Limb (tissue), 2 donors: ENCODE measurements around the gene EFNA2.

ENCODE experiments used
- DNase-seq, 2 donors: peaks; one replicate each; pipeline ENCODE4 v3.0.0-alpha.2; 2016; ENCODE audit errors: extremely low spot score in 2 of 2

EFNA2 gene

DNA sequence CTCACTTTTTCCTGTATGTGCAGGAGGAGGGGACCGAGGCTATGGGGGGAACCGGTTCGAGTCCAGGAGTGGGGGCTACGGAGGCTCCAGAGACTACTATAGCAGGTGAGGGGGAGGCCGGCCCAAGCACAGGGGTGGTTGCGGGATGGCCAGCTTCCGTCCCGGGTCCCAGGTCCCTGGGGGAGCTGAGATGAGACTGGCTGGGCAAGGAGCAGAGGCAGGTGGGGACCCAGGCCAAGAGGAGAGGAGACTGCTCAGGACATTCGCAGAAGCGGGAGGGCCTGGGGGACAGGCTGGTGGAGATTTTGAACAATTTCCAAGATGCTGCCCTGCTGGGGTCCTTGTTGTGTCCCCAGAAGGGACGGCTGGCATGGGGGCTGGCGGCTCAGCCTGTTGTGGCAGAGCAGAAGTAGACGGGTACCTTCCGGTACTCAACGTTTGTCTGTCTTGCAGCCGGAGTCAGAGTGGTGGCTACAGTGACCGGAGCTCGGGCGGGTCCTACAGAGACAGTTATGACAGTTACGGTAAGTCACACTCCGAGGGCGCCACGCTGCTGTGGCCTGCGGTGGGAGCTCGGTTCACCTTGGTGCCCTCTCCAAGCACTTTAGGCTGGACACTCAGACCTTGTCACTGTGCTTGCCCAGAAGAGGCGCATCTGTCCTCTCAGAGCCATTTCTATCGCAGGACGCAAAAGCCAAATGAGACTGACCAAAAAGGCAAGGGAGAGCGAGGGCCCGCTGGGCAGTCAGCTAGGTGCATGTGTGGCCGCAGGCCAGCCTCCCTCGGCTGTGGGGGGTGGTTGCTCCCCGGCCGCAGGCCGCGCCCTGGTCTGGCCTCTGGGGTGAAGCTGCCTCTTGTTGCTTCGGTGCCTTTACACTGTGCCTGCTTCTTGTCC lies 13.9 kb upstream of the EFNA2 start:
- no peak for DNase-seq

GRCh38 chr19:1272423-1273262 lies 13.0 kb upstream of the EFNA2 start:
- no peak for DNase-seq

DNA sequence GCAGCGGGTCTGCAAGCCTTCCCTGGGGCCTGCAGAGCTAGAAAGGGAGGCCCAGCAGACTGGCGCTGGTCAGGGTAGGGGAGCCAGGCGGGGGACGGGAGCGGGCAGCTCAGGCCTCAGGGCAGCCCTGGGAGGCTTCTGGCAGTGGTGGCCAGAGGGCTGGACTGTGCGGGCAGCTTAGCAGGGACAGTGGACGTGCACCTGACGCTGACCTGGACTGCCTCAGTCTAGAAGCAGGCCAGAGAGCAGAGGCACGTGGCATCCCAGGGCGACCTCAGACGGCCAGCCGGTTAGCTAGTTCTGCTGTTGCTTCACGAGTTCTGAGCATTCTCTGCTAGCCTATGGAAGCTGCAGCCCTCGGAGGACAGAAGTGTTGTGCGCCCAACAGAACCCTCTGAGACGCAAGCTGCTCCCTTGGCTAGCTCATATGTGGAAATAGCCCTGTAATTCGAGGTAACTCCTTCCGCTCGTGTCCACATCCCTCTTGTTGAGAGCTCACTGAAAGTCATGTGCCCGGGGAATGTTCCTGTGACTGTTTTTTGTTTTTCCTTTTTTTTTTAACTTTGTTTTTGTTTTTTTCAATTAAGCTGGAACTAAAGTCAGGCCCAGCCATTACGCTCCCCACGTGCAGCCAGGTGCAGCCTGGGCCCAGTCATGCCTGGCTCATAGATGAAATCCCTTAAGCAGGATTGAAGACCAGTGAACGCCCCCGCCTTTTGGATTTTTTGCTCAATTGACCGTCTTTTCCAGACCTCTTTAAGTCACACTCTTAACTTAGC lies 12.2 kb upstream of the EFNA2 start:
- no peak for DNase-seq

DNA sequence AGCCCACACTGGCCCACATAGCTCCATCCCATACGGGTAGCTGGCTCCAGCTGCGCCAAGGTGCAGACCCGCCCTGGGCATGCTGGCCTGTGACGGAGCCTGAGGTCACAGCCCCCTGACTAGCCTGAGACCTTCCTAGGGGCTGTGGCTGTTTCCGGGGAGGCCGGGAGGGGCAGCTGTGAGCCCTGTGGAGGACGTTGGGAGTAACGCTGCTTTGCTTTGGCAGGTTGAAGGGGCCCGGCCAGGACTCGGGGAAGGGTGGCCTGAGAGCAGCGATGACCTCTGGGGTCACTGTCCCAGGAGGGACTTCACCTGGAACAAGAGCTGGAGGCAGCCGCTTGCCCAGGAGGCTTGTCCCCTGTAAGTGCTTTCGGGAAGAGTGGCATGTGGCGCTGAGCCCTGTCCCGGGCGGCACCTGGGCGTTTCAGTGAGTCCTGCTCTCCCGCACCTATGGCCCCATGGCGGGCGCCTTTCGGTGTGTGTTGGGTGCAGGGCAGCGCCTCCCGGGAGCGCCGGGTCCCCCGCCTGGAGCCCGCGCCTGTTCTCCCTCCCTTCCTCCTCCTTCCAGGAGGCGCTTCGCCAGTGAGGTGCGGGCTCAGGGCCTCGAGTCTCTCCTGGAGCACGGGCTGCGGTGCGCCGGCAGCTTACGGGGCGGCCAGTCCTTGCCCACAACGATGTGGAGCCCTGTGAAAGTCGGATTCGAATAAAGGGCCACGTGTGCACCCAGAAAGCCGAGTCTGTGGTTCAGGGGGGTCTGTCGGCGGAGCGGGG lies 11.4 kb upstream of the EFNA2 start:
- no peak for DNase-seq

- DNase-seq: no peak
Measured at GRCh38 chr19:1274852-1275259, 10.8 kb upstream of the EFNA2 start.

GRCh38 chr19:1275260-1275975 lies 10.3 kb upstream of the EFNA2 start, which contains the start of gene FAM174C:
Gene FAM174C (plus strand): TSS chr19:1275530. CDS start chr19:1275550, 20 bp downstream.
- peak; percentile 94 to 98 for DNase-seq

DNA sequence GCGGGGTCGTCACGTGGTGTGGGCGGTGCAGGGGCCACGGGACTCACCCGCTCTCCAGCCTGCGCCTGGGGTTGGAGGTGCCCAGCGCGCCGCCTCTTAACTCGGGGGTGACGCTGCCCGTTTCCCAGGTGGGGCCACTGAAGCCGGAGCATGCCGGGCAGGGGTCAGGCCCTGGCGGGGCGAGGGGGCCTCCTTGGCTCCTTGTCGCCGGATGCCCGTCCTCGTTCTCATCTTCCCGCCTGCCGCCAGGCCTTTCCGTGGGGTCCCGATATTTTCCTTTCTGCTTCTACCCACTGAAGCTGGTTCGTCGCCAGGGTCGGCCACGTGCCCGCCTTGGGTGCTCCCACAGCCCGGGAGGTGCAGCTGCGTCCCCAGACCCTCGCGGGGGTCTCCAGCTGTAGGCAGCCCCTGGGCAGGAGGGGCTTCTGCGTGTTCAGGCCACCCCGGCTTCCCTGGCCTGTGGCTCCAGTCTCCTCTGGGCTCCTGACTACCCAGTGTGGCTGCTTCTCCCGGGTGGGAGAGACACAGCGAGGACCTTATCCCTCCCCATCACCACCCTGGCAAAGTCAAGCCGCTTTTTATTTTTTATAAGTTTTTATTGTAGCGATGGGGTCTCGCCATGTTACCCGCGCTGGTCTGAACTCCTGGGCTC lies 9.6 kb upstream of the EFNA2 start:
- no peak for DNase-seq

DNA sequence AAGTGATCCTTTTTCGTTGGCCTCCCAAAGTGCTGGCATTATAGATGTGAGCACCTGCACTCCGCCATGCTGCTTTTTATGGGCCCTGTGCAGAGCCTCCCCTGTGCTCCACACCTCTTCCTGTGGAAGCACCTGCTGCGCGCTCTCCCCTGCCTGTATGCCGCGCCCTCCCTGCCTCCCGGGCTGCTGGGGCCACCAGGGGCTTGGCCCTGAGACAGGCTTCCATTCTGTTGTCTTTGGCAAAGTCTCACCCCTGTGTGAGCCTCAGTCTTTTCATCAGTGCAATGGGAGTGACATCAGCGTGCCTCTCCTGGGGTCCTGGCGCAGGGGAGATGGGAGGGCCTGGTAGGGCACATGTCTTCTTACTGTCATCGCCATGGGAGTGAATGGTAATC lies 9.0 kb upstream of the EFNA2 start:
- DNase-seq: no peak

DNA sequence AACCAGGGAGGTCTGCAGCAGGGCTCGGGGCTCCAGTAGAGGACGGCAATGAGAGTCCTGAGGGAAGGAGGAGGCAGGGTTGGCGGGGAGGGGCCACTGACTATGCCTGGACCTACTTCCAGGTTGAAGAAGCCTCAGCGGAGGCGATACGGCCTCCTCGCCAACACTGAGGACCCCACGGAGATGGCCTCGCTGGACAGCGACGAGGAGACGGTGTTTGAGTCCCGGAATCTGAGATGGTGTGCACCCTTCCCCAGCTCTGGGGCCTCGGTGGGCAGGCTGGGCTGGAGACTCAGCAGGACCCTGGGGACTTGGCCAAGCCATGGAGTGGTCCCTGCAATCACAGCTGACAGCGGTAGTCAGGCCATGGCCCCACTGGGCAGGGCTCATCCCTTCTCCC lies 8.6 kb upstream of the EFNA2 start:
- no peak for DNase-seq

GRCh38 chr19:1278074-1278473 lies 7.6 kb upstream of the EFNA2 start:
- DNase-seq: no peak

- no peak for DNase-seq
Measured at GRCh38 chr19:1278713-1279660, 6.7 kb upstream of the EFNA2 start.

DNA sequence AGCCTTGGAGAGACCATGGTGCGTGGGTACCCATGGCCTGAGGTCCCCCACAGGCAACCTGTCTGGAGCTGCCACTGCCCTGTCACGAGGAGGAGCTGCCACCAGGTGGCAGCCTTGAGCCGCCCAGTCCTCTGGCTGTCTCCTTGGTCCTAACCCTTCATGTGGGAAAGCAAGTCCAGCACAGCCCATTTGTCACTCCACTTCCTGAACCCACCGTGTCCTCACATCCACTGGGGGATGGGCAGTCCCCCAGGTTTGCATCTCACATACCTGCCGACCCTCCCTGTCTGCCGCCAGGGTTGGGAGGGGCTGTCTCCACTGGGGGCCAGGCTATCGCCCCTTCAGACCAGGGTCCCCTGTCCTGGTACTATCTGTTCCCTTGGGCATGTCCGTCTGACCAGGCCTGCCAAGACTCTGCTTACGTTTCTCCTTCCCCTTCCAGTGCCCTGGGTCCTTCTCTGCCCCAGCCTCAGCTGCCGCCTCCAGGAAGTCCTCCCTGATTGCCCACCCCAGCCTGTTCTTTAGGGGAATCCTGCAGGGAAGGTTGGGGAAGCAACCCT lies 5.8 kb upstream of the EFNA2 start:
- DNase-seq: peak; percentile 87 to 93

DNA sequence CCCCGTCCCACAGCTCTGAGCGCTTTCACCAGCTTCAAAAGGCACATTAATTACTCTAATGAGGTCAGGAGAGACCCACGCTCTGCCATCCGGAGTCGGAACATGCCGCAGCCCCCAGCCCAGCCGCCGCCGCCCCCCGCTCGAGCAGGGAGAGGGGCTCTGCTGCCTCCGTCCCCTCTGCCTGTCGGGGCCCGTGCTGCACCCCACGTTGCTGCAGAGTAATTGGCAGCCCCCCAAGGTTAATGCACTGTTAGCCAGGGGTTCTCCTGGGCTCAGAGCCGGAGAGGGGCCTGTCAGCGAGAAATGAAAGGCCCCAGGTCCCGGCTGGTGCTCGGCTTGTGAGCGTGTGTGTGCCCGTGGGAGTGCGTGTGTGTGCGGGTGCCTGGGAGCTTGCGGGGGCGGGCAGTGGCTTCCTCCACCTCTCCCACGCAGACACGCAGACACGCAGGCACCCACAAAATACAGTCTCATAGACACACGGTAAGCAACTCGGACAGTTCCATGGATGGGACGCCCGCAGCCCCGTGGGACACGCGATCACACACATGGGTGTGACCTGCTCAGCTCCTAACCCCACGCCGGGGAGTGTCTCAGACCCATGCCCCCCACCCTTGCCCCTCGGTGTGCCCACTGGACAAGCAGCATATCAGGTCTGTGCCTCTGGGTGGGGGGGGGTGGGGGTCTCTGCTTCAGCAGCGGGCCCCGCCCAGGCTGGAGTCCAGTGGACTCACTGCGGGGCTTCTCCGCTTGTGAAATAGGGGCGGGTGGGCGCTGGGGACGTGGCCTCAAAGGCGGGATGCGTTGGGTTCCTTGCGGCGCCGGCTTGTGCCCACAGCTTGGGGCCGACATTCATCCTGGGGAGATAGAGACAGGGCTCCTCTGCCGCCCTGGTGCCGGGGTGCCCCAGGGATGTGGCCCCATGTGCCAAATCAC lies 4.8 kb upstream of the EFNA2 start:
- DNase-seq: no peak

DNA sequence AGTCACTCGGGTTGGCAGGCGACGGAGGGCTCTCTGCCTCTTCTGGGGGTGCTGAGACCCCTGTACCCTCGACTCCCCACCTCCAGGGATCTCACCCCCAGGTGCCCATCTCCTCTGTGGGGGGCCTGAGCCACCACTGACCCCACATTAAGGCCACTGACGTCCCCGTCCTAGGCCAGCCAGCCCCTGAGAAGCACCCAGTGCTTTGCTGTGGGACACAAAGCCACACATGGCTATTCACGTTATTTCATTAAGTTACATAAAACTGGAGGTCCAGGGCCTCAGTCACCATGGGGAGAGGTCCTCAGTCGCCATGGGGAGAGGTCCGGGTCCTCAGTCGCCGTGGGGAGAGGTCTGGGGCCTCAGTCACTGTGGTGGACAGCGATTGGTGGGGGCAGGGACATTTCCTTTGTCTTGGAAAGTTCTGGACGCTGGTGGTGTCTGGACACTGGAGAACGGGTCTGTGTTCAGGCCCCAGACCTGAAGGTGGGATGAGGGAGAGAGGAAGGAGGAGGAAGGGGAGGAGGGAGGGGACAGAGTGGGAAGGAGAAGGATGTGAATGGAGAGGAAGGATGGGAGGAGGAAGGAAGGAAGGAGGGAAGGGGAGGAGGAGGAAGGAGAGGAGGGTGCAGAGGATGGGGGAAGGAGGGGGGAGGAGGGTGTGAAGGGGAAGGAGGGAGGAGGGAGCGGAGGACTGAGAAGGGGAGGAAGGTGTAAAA lies 3.9 kb upstream of the EFNA2 start:
- DNase-seq: no peak

DNA sequence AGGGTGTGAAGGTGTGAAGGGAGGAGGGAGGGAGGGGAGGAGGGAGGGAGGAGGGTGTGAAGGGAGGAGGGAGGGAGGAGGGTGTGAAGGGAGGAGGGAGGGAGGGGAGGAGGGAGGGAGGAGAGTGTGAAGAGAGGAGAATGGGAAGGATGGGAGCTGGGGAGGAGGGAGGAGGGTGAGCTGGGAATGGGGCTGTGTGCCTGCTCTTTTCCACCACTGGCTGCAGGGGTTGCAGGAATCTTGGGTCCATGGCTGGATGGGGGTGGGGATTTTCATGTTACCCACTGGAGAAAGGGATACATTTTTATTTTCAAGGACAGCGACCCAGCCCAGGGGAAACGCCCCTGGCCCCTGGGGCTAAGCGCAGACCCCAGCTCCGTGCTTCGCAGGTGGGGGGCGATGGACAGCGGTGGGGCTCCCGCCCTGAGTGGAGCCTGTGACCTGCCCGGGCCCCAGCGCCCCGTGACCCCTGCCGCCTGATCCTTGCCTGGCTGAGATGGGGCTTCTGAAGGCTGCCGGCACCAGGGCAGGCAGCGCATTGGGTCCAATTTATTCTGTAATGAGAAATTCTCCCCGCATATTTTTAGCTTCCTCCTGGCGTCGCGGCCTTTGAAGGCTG lies 3.0 kb upstream of the EFNA2 start:
- DNase-seq: no peak
